Measurements from ENCODE around the gene CHID1. TPM values are rescaled to one million over a fixed set of nuclear protein-coding genes. Genes with fewer than 3 reads are reported as not detected.

Gene CHID1
- total RNA-seq, 2 experiments from 2014 or later, result 30.6 to 71.1 TPM

- Histone ChIP-seq H4K20me1 (ENCODE audit: insufficient read depth, low read length) (no peaks in the 10 kb centered on the region), H3K9me3 (ENCODE audit: low read length) (no peaks in the 10 kb centered on the region), H3K4me3 (ENCODE audit: low read depth, low read length, poor library complexity, severe bottlenecking) (no peak overlapping the region), H3K4me2 (ENCODE audit: low read length) (no peak overlapping the region), H3K36me3 (ENCODE audit: insufficient read depth, low read length) (peaks cover 18% of the 10 kb centered on the region), H3K27ac (ENCODE audit: low read depth, low read length, poor library complexity, severe bottlenecking) (no peak overlapping the region), H3K4me1 (ENCODE audit: insufficient read depth, low read length, poor library complexity, severe bottlenecking) (no peaks in the 10 kb centered on the region), H3K79me2 (ENCODE audit: insufficient read depth, low read depth, low read length) (no peaks in the 10 kb centered on the region), H2AFZ (ENCODE audit: low read length) (no peak overlapping the region), H3K9me2 (ENCODE audit: insufficient read depth, low read length) (no peaks in the 10 kb centered on the region)
- POLR2A ChIA-PET, result no interaction called here
- TF ChIP-seq EZH2phosphoT487 (IDR thresholded peaks at IDR 0.05; ENCODE audit: borderline replicate concordance, low read depth, low read length), result no peak
- TF ChIP-seq CTCF (conservative IDR thresholded peaks at IDR 0.05; ENCODE audit: low read length), result no peak
- CTCF ChIA-PET (ENCODE audit: unreplicated experiment), result no interaction called here
- intact Hi-C loops (cut with micrococcal nuclease; ENCODE audit: unreplicated experiment), result no loop called here
- no TSS peak for BruUV-seq (replicated peaks)
- no peak for DNase-seq (ENCODE audit: low spot score)
These were observed 47.5 kb upstream of the CHID1 start for GRCh38 chr11:958101-958500.

DNA sequence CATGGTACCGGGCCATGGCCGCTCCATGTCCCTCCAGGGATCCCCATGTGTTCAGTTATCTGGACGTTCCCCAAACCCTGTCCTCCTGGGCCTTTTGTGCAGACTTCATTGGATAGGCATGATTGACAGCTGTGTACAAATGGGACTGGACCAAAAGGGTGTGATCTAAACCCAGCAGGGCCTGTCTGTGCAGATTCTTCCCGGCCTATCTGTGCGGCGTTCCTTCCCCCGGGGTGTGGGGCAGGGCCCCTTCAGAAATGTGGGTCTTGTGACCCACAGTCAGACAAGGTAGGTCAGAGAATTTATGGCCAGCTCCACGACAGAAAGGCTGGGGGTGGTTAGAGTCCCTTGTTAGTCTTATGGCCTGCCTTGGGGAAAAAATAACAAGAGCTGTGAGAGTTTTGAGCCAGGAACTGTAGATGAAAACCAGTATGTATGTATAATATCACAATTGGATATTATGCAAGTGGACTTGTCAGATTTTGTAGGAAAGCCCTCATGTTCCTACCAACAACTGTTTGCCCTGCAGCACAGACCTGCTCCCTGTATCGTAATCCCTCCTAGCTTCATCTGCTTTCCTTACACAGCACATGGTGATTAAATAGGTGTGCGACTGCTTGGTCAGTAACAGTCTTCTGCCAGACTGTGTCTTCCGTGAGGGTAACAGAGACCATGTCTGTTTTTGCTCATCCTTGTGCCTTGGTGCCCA, 46.8 kb upstream of the CHID1 start:
- Histone ChIP-seq H3K36me3 (ENCODE audit: insufficient read depth, low read length) (peaks cover 15% of the 10 kb centered on the region), H3K79me2 (ENCODE audit: insufficient read depth, low read depth, low read length) (no peaks in the 10 kb centered on the region), H3K4me3 (ENCODE audit: low read depth, low read length, poor library complexity, severe bottlenecking) (no peak overlapping the region), H3K9me3 (ENCODE audit: low read length) (no peaks in the 10 kb centered on the region), H3K4me2 (ENCODE audit: low read length) (no peak overlapping the region), H2AFZ (ENCODE audit: low read length) (no peak overlapping the region), H3K27ac (ENCODE audit: low read depth, low read length, poor library complexity, severe bottlenecking) (no peak overlapping the region), H3K9me2 (ENCODE audit: insufficient read depth, low read length) (no peaks in the 10 kb centered on the region), H3K4me1 (ENCODE audit: insufficient read depth, low read length, poor library complexity, severe bottlenecking) (no peaks in the 10 kb centered on the region), H4K20me1 (ENCODE audit: insufficient read depth, low read length) (no peaks in the 10 kb centered on the region)
- BruUV-seq (replicated peaks), result no TSS peak
- intact Hi-C loops (cut with micrococcal nuclease; ENCODE audit: unreplicated experiment), result no loop called here
- TF ChIP-seq EZH2phosphoT487 (IDR thresholded peaks at IDR 0.05; ENCODE audit: borderline replicate concordance, low read depth, low read length) (no peak), CTCF (conservative IDR thresholded peaks at IDR 0.05; ENCODE audit: low read length) (no peak)
- ChIA-PET CTCF (ENCODE audit: unreplicated experiment) (no interaction called here), POLR2A (no interaction called here)
- DNase-seq (ENCODE audit: low spot score), result no peak

Data from OCI-LY7 (cell line).